Inferior parietal cortex (tissue), 1 donor: ENCODE data around the gene FMC1.
"Not testable (repeated sequence)": the region's sequence is repeated elsewhere in the genome, so short reads cannot be mapped to it uniquely, and the experiment has no call there.

Experiments used
- DNase-seq: peaks from one replicate; pipeline ENCODE4 v3.0.0-alpha.2; 2016; ENCODE audit errors: extremely low spot score

The FMC1 gene

GRCh38 chr7:139341058-139341775 is at the start of gene FMC1:
Gene FMC1 (plus strand): TSS chr7:139341337. CDS start chr7:139341385, 48 bp downstream.
- DNase-seq = peak; percentile 92

DNA sequence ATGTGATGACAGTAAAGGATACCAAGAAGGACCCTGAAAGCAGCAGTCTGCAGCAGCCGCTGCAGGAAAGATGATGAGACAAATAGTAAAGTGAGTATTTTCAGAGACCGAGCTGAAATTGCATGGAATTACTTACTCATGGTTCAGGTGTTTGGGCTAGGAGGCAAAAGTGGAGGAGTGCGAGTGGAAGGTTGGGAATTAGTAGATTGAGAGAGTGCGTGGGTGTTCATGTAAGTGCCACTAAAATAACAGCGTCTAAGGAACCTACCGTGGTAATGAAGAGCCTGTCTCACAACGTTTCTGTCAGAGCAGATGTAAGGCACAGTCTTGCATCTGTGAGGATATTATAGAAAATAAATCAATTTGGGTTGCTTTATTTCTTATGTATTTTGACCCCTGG is 48.3 kb upstream of the FMC1 start:
- no peak for DNase-seq

GRCh38 chr7:139293534-139293933 is 47.6 kb upstream of the FMC1 start:
- no peak for DNase-seq

- no peak for DNase-seq
Observed at GRCh38 chr7:139294241-139294640, 46.9 kb upstream of the FMC1 start.

- no peak for DNase-seq
Observed at GRCh38 chr7:139294951-139295575, 46.1 kb upstream of the FMC1 start.

GRCh38 chr7:139297795-139298194 is 43.3 kb upstream of the FMC1 start:
- DNase-seq = no peak

DNA sequence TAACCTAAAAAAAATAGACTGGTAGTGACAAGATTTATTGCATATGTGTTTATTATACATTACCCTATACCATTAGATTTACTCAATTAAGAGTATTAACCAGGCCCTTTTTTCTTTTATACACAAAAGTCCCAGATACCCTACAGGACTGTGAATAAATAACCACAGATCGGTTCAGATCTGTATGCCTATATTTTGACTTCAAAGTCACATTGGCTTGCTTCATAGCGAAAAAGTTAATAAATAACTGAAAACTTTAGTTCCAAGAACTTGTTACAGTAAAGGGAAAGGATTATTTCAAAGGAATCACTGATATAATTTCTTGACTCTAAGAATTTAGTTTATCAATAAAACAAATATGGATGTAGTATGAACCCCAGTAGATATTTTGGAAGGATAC is 41.8 kb upstream of the FMC1 start:
- no peak for DNase-seq

GRCh38 chr7:139300390-139300789 is 40.7 kb upstream of the FMC1 start:
- DNase-seq = no peak

GRCh38 chr7:139304517-139304916 is 36.6 kb upstream of the FMC1 start:
- DNase-seq = no peak

GRCh38 chr7:139317939-139318505 is 23.1 kb upstream of the FMC1 start:
- no peak for DNase-seq

- DNase-seq = no peak
Observed at GRCh38 chr7:139321071-139321745, 19.9 kb upstream of the FMC1 start.

GRCh38 chr7:139324709-139325108 is 16.4 kb upstream of the FMC1 start:
- DNase-seq = not testable (repeated sequence)

DNA sequence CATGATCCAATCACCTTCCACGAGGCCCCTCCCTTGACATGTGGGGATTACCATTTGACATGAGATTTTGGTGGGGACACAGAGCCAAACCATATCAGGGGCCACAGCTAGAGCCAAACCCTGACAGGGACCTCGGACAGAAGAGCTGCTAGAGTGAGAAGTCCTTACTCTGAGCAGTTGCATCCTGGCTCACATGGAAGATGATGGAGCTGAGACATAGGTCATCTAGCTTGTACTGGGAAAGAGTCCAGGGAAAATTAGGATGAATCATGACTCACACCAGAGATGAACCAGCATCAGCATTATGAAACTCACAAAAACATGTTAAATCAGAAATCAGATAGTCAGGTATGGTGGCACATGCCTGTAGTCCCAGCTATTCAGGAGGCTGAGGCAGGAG is 12.8 kb upstream of the FMC1 start:
- DNase-seq = peak; percentile 17

- no peak for DNase-seq
Observed at GRCh38 chr7:139329119-139329518, 12.0 kb upstream of the FMC1 start.

GRCh38 chr7:139330333-139331030 is 10.7 kb upstream of the FMC1 start:
- no peak for DNase-seq

GRCh38 chr7:139332697-139333359 is 8.3 kb upstream of the FMC1 start:
- DNase-seq = no peak

DNA sequence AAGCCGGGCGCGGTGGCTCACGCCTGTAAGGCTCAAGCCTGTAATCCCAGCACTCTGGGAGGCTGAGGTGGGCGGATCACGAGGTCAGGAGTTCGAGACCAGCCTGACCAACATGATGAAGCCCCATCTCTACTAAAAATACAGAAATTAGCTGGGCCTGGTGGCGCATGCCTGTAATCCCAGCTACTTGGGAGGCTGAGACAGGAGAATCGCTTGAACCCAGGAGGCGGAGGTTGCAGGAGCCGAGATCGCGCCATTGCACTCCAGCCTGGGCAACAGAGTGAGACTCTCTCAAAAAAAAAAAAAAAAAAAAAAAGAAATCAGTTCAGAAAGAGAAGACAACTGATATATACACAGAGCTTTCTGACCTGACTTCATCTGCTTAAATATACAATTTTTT is 7.7 kb upstream of the FMC1 start:
- DNase-seq = not testable (repeated sequence)

DNA sequence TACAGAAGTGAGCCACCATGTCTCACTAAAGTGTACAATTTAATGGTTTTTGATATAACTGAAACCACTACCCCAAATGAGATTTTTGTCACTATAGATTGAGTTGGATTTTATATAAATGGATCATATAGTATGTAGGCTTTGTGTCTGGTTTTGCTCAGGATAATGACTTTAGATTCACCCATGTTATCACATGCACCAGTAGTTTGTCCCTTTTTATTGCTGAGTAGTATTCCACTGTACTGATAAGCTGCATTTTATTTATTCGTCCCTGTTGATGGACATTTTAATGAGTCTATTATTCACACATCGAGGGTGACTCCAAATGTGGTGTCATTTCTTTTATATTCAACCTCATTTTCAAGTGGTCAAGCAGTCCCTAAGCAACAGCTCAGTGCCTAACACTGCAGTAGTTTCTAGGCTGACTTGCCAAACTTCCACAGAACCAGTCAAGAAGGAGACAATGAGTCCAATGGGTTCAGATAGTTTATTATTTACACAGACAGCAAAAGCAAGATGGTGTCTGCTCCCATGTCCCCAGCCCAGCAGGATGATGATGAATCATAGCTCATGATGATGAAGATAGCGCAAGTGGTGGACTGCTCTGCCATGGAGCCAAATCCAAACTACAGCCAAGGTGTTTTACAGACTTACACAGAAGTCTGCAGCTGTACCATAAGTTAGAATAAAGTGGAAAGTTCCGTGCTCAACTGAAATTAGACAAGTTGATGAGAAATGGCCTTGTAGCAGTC is 6.6 kb upstream of the FMC1 start:
- no peak for DNase-seq

- no peak for DNase-seq
Observed at GRCh38 chr7:139339025-139339424, 2.1 kb upstream of the FMC1 start.

GRCh38 chr7:139339698-139340036 is 1.5 kb upstream of the FMC1 start:
- no peak for DNase-seq
